ENCODE results near the gene ZBED4.

DNA sequence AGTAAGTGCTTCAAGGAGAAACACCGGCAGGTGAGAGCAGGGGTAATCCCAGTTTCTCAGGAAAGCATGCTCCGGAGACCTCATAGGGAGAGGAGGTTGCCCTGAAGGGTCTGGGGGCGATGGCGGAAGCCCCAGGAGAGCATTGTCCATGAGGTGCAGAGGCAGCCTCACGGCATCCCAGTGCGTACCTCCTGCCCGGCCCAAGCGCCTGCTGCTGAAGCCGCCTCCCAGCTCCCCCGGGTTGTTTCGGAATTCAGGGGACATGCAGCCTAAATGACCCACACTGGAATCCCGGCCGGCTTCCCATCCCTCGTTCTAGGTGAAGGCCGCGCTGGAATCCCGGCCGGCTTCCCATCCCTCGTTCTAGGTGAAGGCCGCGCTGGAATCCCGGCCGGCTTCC is 2.7 kb downstream of the ZBED4 start:
- no peak for TF ChIP-seq POLR2AphosphoS5 (IDR thresholded peaks at IDR 0.05; ENCODE audit: low read depth, low read length)
- TF ChIP-seq POLR2A (IDR thresholded peaks at IDR 0.05; ENCODE audit: low read depth, low read length): no peak
- TF ChIP-seq PAX5 (IDR thresholded peaks at IDR 0.05; ENCODE audit: insufficient read depth, low read length, severe bottlenecking): no peak
- no peak for TF ChIP-seq POU2F2 (IDR thresholded peaks at IDR 0.05; ENCODE audit: low read depth, low read length)
- TF ChIP-seq TAF1 (IDR thresholded peaks at IDR 0.05; ENCODE audit: low read depth, low read length): no peak

All from GM12891 (cell line).